GM12864 (cell line): ENCODE measurements around the gene CSNK1E.

Experiments
- DNase-seq: peaks from one replicate; pipeline ENCODE4 v3.0.0-alpha.2; 2011; ENCODE audit warnings: low read depth
- H3K4me3 ChIP-seq: 2 replicates; pipeline ENCODE4 v1.5.1; 2011; ENCODE audit warnings: mild to moderate bottlenecking, low read depth, low read length, control low read depth
- TF ChIP-seq, protein P1 (sequence below): IDR thresholded peaks from 2 replicates; pipeline ENCODE4 v1.5.1; 2011; ENCODE audit warnings: low read depth, mild to moderate bottlenecking, moderate library complexity, low read length, control low read depth, inconsistent platforms; ENCODE audit errors: missing control alignments

The CSNK1E gene

DNA sequence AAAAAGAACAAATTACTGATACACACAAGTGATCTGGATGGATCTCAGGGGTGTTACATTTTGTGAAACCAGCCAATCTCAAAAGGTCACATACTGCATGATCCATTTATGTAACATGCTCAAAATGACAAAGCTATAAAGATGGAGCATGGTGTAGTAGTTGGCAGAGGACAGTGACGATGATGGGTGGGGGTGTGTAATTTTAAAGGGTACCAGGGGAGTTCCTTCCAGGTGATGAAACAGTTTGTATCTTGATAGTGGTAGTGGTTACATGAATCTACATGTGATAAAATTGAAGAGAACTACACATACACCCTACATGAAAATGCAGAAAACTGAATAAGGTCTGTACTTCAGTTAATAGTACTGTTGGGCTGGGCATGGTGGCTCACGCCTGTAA, 61.5 kb downstream of the CSNK1E start:
- H3K4me3 ChIP-seq, result no peak overlapping the region
- TF ChIP-seq, protein P1, sequence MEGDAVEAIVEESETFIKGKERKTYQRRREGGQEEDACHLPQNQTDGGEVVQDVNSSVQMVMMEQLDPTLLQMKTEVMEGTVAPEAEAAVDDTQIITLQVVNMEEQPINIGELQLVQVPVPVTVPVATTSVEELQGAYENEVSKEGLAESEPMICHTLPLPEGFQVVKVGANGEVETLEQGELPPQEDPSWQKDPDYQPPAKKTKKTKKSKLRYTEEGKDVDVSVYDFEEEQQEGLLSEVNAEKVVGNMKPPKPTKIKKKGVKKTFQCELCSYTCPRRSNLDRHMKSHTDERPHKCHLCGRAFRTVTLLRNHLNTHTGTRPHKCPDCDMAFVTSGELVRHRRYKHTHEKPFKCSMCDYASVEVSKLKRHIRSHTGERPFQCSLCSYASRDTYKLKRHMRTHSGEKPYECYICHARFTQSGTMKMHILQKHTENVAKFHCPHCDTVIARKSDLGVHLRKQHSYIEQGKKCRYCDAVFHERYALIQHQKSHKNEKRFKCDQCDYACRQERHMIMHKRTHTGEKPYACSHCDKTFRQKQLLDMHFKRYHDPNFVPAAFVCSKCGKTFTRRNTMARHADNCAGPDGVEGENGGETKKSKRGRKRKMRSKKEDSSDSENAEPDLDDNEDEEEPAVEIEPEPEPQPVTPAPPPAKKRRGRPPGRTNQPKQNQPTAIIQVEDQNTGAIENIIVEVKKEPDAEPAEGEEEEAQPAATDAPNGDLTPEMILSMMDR, result no peak
- DNase-seq, result no peak

GRCh38 chr22:38251341-38251692, 65.9 kb downstream of the CSNK1E start:
- TF ChIP-seq, protein P1, result no peak
- DNase-seq, result no peak

GRCh38 chr22:38250643-38251340, 66.4 kb downstream of the CSNK1E start:
- no peak overlapping the region for H3K4me3 ChIP-seq
- TF ChIP-seq, protein P1, result no peak
- no peak for DNase-seq

More at GRCh38 chr22:38251341-38251692, 65.9 kb downstream of the CSNK1E start:
- H3K4me3 ChIP-seq, result no peak overlapping the region

DNA sequence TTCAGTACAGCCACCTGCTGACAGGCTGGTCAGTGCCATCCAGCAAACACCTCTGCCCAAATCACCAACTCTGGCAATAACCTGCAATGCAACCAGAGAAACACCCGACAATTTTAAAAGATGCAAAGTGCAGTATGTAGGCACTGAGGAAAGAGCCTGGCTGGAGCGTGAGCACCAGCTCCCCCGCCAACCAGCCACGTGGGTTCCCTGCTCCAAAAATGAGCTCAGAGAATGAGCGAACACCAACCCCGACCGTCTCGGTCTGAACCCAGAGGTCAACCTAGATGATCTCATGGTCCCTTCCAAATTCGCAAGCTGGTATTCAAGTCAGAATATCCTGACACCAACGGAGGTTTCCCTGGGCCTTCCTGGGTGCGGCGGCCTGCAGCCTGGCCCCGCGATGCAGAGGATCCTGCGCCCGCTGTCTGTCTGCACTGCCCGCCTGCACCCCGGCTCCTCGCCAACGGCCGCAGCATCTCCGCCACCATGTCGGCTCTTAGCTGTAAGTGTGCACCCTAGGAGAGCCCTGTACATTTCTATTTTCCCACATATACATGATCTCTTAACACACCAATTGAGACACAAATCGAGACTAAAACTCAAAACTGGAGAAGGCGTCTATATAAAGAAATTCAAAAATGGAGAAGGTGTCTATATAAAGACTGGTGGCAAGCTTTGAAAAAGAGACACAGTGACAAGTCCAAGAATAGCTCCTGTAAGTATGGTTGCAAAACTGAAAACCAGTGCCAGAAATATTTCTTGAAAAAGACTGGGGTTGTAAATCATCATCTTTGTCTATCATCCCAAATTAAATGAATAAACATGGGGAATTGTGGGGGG, 67.2 kb downstream of the CSNK1E start:
- no peak overlapping the region for H3K4me3 ChIP-seq
- TF ChIP-seq, protein P1, result no peak
- no peak for DNase-seq

GRCh38 chr22:38249301-38249700, 67.9 kb downstream of the CSNK1E start:
- DNase-seq, result no peak
- no peak overlapping the region for H3K4me3 ChIP-seq
- TF ChIP-seq, protein P1, result no peak

GRCh38 chr22:38248280-38248679, 69.0 kb downstream of the CSNK1E start:
- TF ChIP-seq, protein P1, result no peak
- H3K4me3 ChIP-seq, result no peak overlapping the region
- DNase-seq, result no peak
